ENCODE measurements around the gene ZBTB25.

DNA sequence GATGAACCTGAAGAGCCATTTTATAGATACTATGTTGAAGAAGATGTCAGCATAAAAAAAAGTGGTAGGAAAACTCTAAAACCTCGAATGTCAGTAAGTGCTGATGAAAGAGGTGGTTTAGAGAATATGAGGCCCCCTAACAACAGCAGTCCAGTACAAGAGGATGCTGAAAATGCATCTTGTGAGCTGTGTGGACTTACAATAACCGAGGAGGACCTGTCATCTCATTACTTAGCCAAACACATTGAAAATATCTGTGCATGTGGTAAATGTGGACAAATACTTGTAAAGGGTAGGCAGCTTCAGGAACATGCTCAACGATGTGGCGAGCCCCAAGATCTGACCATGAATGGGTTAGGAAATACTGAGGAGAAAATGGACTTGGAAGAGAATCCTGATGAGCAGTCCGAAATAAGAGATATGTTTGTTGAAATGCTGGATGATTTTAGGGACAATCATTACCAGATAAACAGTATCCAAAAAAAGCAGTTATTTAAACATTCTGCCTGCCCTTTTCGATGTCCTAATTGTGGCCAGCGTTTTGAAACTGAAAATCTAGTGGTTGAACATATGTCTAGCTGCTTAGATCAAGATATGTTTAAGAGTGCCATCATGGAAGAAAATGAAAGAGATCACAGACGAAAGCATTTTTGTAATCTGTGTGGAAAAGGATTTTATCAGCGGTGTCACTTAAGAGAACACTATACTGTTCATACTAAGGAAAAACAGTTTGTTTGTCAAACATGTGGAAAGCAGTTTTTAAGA is 19.1 kb upstream of the ZBTB25 start:
- no peak for TF ChIP-seq EZH2 (IDR thresholded peaks at IDR 0.05)
- no peak for TF ChIP-seq EZH2phosphoT487 (IDR thresholded peaks at IDR 0.05; ENCODE audit: borderline replicate concordance)
- TF ChIP-seq, protein P1, sequence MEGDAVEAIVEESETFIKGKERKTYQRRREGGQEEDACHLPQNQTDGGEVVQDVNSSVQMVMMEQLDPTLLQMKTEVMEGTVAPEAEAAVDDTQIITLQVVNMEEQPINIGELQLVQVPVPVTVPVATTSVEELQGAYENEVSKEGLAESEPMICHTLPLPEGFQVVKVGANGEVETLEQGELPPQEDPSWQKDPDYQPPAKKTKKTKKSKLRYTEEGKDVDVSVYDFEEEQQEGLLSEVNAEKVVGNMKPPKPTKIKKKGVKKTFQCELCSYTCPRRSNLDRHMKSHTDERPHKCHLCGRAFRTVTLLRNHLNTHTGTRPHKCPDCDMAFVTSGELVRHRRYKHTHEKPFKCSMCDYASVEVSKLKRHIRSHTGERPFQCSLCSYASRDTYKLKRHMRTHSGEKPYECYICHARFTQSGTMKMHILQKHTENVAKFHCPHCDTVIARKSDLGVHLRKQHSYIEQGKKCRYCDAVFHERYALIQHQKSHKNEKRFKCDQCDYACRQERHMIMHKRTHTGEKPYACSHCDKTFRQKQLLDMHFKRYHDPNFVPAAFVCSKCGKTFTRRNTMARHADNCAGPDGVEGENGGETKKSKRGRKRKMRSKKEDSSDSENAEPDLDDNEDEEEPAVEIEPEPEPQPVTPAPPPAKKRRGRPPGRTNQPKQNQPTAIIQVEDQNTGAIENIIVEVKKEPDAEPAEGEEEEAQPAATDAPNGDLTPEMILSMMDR (IDR thresholded peaks at IDR 0.05 in 2 of 3, conservative IDR thresholded peaks at IDR 0.05 in 1 of 3; ENCODE audit: borderline replicate concordance in 1 of 3, insufficient read depth in 1 of 3, low read depth in 2 of 3, low read length in 2 of 3) = no peak
- TF ChIP-seq POLR2A (IDR thresholded peaks at IDR 0.05; ENCODE audit: borderline replicate concordance, extremely low read depth, insufficient read depth, insufficient read length) = no peak
- TF ChIP-seq, protein P2, sequence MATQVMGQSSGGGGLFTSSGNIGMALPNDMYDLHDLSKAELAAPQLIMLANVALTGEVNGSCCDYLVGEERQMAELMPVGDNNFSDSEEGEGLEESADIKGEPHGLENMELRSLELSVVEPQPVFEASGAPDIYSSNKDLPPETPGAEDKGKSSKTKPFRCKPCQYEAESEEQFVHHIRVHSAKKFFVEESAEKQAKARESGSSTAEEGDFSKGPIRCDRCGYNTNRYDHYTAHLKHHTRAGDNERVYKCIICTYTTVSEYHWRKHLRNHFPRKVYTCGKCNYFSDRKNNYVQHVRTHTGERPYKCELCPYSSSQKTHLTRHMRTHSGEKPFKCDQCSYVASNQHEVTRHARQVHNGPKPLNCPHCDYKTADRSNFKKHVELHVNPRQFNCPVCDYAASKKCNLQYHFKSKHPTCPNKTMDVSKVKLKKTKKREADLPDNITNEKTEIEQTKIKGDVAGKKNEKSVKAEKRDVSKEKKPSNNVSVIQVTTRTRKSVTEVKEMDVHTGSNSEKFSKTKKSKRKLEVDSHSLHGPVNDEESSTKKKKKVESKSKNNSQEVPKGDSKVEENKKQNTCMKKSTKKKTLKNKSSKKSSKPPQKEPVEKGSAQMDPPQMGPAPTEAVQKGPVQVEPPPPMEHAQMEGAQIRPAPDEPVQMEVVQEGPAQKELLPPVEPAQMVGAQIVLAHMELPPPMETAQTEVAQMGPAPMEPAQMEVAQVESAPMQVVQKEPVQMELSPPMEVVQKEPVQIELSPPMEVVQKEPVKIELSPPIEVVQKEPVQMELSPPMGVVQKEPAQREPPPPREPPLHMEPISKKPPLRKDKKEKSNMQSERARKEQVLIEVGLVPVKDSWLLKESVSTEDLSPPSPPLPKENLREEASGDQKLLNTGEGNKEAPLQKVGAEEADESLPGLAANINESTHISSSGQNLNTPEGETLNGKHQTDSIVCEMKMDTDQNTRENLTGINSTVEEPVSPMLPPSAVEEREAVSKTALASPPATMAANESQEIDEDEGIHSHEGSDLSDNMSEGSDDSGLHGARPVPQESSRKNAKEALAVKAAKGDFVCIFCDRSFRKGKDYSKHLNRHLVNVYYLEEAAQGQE (IDR thresholded peaks at IDR 0.05; ENCODE audit: low read depth) = no peak
- TF ChIP-seq, protein P3, sequence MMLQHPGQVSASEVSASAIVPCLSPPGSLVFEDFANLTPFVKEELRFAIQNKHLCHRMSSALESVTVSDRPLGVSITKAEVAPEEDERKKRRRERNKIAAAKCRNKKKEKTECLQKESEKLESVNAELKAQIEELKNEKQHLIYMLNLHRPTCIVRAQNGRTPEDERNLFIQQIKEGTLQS (IDR thresholded peaks at IDR 0.05) = no peak
- TF ChIP-seq SRF (IDR thresholded peaks at IDR 0.05; ENCODE audit: low read depth) = no peak
- no peak for TF ChIP-seq POLR2AphosphoS5 (IDR thresholded peaks at IDR 0.05; ENCODE audit: low read depth, low read length)
- no peak for TF ChIP-seq ELF1 (IDR thresholded peaks at IDR 0.05; ENCODE audit: borderline replicate concordance, low read depth)
- no peak for TF ChIP-seq YY1 (IDR thresholded peaks at IDR 0.05; ENCODE audit: extremely low read depth, insufficient replicate concordance, low read depth, low read length)

Data from HCT116 (cell line).